ENCODE measurements around the gene DGKA. TPM values are rescaled to one million over a fixed set of nuclear protein-coding genes. Genes with fewer than 3 reads are reported as not detected.
"Not testable (repeated sequence)": the region's sequence is repeated elsewhere in the genome, so short reads cannot be mapped to it uniquely, and the experiment has no call there.

Gene DGKA
- total and polyA plus RNA-seq, 2 of the 13 experiments (the other 11 are each of a cell fraction or from before 2014, with no cell fraction given), result 2.4 to 5.4 TPM

- FAIRE-seq, result no peak
- ChIA-PET CTCF (ENCODE audit: low intra/inter-chr PET ratio, low total read pairs) (no interaction called here), POLR2A (interaction anchor here (0.8 to 1.2 kb wide), 2 partner anchors 16 to 18 kb away, joined by 3 read pairs; partner anchors contain the start of gene SUOX)
- no peaks in the 10 kb centered on the region for H3K27me3 ChIP-seq (ENCODE audit: control insufficient read depth in 1 of 2, insufficient read depth in 2 of 2, low read length in 2 of 2)
- no peak for DNase-seq (ENCODE audit: low spot score)
- no peak overlapping the region for H2AFZ ChIP-seq (ENCODE audit: low read length)
- H3K36me3 ChIP-seq (replicated peaks in 1 of 2; ENCODE audit: control insufficient read depth in 1 of 2, insufficient read depth in 2 of 2, low read length in 2 of 2), result peaks cover 0 to 23% of the 10 kb centered on the region in 2 experiments; a peak in 4 of 5 replicates
- ATAC-seq, result no peak
- H3K4me1 ChIP-seq (ENCODE audit: insufficient read depth, low read length), result peaks cover 24% of the 10 kb centered on the region
- in situ Hi-C loops (cut with HindIII; ENCODE audit: extremely low pct_ligation_motif_present, low pct_unique_long_range_greater_than_20kb), result loop anchor here (10.0 kb wide), 1 partner anchor 56 kb away; no protein-coding TSS in a partner anchor
- H3K79me2 ChIP-seq (ENCODE audit: insufficient read depth, low read length), result peaks cover 32% of the 10 kb centered on the region
- intact Hi-C loops (cut with micrococcal nuclease; ENCODE audit: unreplicated experiment), result no loop called here
- H3K9me3 ChIP-seq (ENCODE audit: low read length), result no peaks in the 10 kb centered on the region
- TF ChIP-seq ELF3 (CRISPR knock-in tag; IDR thresholded peaks at IDR 0.05) (no peak), ZNF772 (CRISPR knock-in tag; IDR thresholded peaks at IDR 0.05) (no peak), HOXA7 (CRISPR knock-in tag; IDR thresholded peaks at IDR 0.05) (no peak), MEF2D (CRISPR knock-in tag; IDR thresholded peaks at IDR 0.05) (no peak), CEBPB (IDR thresholded peaks at IDR 0.05; ENCODE audit: borderline replicate concordance, low read depth, low read length) (no peak), ZNF598 (CRISPR knock-in tag; IDR thresholded peaks at IDR 0.05; ENCODE audit: borderline replicate concordance) (no peak), GABPB1 (CRISPR knock-in tag; IDR thresholded peaks at IDR 0.05) (no peak), DPF2 (CRISPR knock-in tag; IDR thresholded peaks at IDR 0.05; ENCODE audit: borderline replicate concordance, low read depth) (no peak), CENPX (CRISPR knock-in tag; IDR thresholded peaks at IDR 0.05) (no peak), MIXL1 (CRISPR knock-in tag; IDR thresholded peaks at IDR 0.05) (no peak), BATF2 (CRISPR knock-in tag; IDR thresholded peaks at IDR 0.05) (no peak)
- TF ChIP-seq, protein P1, sequence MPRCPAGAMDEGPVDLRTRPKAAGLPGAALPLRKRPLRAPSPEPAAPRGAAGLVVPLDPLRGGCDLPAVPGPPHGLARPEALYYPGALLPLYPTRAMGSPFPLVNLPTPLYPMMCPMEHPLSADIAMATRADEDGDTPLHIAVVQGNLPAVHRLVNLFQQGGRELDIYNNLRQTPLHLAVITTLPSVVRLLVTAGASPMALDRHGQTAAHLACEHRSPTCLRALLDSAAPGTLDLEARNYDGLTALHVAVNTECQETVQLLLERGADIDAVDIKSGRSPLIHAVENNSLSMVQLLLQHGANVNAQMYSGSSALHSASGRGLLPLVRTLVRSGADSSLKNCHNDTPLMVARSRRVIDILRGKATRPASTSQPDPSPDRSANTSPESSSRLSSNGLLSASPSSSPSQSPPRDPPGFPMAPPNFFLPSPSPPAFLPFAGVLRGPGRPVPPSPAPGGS (CRISPR knock-in tag; IDR thresholded peaks at IDR 0.05), result no peak
- TF ChIP-seq, protein P2, sequence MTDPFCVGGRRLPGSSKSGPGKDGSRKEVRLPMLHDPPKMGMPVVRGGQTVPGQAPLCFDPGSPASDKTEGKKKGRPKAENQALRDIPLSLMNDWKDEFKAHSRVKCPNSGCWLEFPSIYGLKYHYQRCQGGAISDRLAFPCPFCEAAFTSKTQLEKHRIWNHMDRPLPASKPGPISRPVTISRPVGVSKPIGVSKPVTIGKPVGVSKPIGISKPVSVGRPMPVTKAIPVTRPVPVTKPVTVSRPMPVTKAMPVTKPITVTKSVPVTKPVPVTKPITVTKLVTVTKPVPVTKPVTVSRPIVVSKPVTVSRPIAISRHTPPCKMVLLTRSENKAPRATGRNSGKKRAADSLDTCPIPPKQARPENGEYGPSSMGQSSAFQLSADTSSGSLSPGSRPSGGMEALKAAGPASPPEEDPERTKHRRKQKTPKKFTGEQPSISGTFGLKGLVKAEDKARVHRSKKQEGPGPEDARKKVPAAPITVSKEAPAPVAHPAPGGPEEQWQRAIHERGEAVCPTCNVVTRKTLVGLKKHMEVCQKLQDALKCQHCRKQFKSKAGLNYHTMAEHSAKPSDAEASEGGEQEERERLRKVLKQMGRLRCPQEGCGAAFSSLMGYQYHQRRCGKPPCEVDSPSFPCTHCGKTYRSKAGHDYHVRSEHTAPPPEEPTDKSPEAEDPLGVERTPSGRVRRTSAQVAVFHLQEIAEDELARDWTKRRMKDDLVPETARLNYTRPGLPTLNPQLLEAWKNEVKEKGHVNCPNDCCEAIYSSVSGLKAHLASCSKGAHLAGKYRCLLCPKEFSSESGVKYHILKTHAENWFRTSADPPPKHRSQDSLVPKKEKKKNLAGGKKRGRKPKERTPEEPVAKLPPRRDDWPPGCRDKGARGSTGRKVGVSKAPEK (CRISPR knock-in tag; IDR thresholded peaks at IDR 0.05; ENCODE audit: borderline replicate concordance), result no peak
- no peaks in the 10 kb centered on the region for H4K20me1 ChIP-seq (ENCODE audit: insufficient read depth, low read length)
- 97% methylated on average over 3 of the region's 3 CpGs for whole genome bisulfite sequencing (ENCODE audit: low lambda C conversion rate)
- no peak overlapping the region for H3K9ac ChIP-seq (ENCODE audit: insufficient read depth, low read depth, low read length)
- H3K27ac ChIP-seq (ENCODE audit: extremely low read length, insufficient read depth, low read length), result no peak overlapping the region
- no peak overlapping the region for H3K4me2 ChIP-seq (ENCODE audit: low read depth, low read length)
- BruUV-seq (replicated peaks), result no TSS peak
- H3K4me3 ChIP-seq (replicated peaks in 1 of 3; ENCODE audit: insufficient read depth in 1 of 3, low read depth in 2 of 3, low read length in 3 of 3), result no peak overlapping the region
Observed at GRCh38 chr12:55979069-55979468, 48.1 kb downstream of the DGKA start.

DNA sequence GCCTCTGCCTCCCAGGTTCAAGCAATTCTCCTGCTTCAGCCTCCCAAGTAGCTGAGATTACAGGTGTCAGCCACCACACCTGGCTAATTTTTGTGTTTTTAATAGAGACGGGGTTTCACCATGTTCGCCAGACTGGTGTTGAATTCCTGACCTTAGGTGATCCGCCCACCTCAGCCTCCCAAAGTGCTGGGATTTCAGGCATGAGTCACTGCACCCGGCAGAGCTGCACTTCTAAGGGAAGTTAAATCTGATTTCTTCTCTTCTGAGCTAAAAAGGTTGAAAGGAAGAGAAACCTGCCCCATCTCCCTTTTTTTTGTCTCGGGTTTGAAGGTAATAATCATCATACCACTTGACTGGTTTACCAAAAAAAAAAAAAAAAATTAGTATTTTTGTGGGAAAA, 50.9 kb downstream of the DGKA start:
- BruUV-seq (replicated peaks); in situ Hi-C loops (cut with HindIII; ENCODE audit: extremely low pct_ligation_motif_present, low pct_unique_long_range_greater_than_20kb); H2AFZ ChIP-seq (ENCODE audit: low read length); H3K9ac ChIP-seq (ENCODE audit: insufficient read depth, low read depth, low read length); FAIRE-seq; H3K79me2 ChIP-seq (ENCODE audit: insufficient read depth, low read length); intact Hi-C loops (cut with micrococcal nuclease; ENCODE audit: unreplicated experiment); H3K27me3 ChIP-seq (ENCODE audit: control insufficient read depth in 1 of 2, insufficient read depth in 2 of 2, low read length in 2 of 2); H3K4me3 ChIP-seq (replicated peaks in 1 of 3; ENCODE audit: insufficient read depth in 1 of 3, low read depth in 2 of 3, low read length in 3 of 3); H4K20me1 ChIP-seq (ENCODE audit: insufficient read depth, low read length); H3K4me2 ChIP-seq (ENCODE audit: low read depth, low read length); ATAC-seq; DNase-seq (ENCODE audit: low spot score); CTCF ChIA-PET (ENCODE audit: low intra/inter-chr PET ratio, low total read pairs); H3K4me1 ChIP-seq (ENCODE audit: insufficient read depth, low read length); H3K27ac ChIP-seq (ENCODE audit: extremely low read length, insufficient read depth, low read length); H3K9me3 ChIP-seq (ENCODE audit: low read length): not testable (repeated sequence)
- POLR2A ChIA-PET, result interaction anchor here (5.6 kb wide), 1 partner anchor 8 kb away, joined by 45 read pairs; the partner anchor contains the start of gene RAB5B
- WGBS (ENCODE audit: low lambda C conversion rate), result 92% methylated on average over 5 of the region's 5 CpGs
- H3K36me3 ChIP-seq (replicated peaks in 1 of 2; ENCODE audit: control insufficient read depth in 1 of 2, insufficient read depth in 2 of 2, low read length in 2 of 2), result peaks cover 0 to 21% of the 10 kb centered on the region in 2 experiments; a peak in 4 of 5 replicates
